T-helper 17 cell (primary cell): ENCODE data around the gene DCTN5. TPM values are rescaled to one million over a fixed set of nuclear protein-coding genes. Genes with fewer than 3 reads are reported as not detected.

Experiments used
- ATAC-seq: fragments of 150-1000 bp; cut with Tn5 transposase; 2 replicates; pipeline ENCODE4 v1.10.0; 2021; ENCODE audit warnings: mild to moderate bottlenecking, moderate library complexity
- DNase-seq, 3 donors: peaks; one replicate each; pipeline versions ENCODE4 v3.0.0 to v3.0.0-alpha.2; 2020 to 2021
- H3K9me3 ChIP-seq: one replicate; pipeline ENCODE4 v1.7.0; 2013; ENCODE audit warnings: low read length, mild to moderate bottlenecking; ENCODE audit not compliant: control insufficient read depth, poor library complexity, severe bottlenecking
- H3K27ac Mint-ChIP-seq: one replicate; pipeline ENCODE4 v1.8.0; 2022; ENCODE audit warnings: mild to moderate bottlenecking, moderate library complexity, mixed read lengths
- H3K27me3 Mint-ChIP-seq: one replicate; pipeline ENCODE4 v1.8.0; 2022; ENCODE audit warnings: mixed read lengths
- H3K36me3 Mint-ChIP-seq: one replicate; pipeline ENCODE4 v1.8.0; 2022; ENCODE audit warnings: low read depth, mixed read lengths
- H3K4me1 Mint-ChIP-seq: one replicate; pipeline ENCODE4 v1.8.0; 2022; ENCODE audit warnings: mild to moderate bottlenecking, mixed read lengths
- H3K4me3 Mint-ChIP-seq: one replicate; pipeline ENCODE4 v1.8.0; 2022; ENCODE audit warnings: mild to moderate bottlenecking, moderate library complexity, mixed read lengths
- total RNA-seq, 4 donors: library from RNA in 2 of 4; stranded (reverse) in 2 of 4; gene quantifications; one replicate each; pipeline ENCODE4 v1.2.3 and lab custom pipeline; 2022 to 2026

Gene DCTN5
- total RNA-seq, 2 donors from 2014 or later = 44.5 to 65.0 TPM

GRCh38 chr16:23670137-23670776 lies 29.0 kb downstream of the DCTN5 start:
- no peaks in the 10 kb centered on the region for H3K36me3 Mint-ChIP-seq
- H3K9me3 ChIP-seq = no peaks in the 10 kb centered on the region
- peaks cover 10% of the 10 kb centered on the region for H3K4me1 Mint-ChIP-seq
- DNase-seq (no peak), ATAC-seq (no peak)
- H3K27me3 Mint-ChIP-seq = no peaks in the 10 kb centered on the region
- H3K27ac Mint-ChIP-seq = no peak overlapping the region
- H3K4me3 Mint-ChIP-seq = no peak overlapping the region

GRCh38 chr16:23673971-23674614 lies 32.8 kb downstream of the DCTN5 start:
- DNase-seq = no peak
- Mint-ChIP-seq H3K27ac (no peak overlapping the region), H3K4me3 (no peak overlapping the region), H3K27me3 (no peaks in the 10 kb centered on the region), H3K36me3 (no peaks in the 10 kb centered on the region), H3K4me1 (peaks cover 18% of the 10 kb centered on the region)
- no peak for ATAC-seq
- H3K9me3 ChIP-seq = no peaks in the 10 kb centered on the region

GRCh38 chr16:23676924-23677480 lies 35.7 kb downstream of the DCTN5 start:
- ATAC-seq (no peak), DNase-seq (no peak)
- Mint-ChIP-seq H3K27me3 (no peaks in the 10 kb centered on the region), H3K27ac (no peak overlapping the region), H3K4me1 (peaks cover 18% of the 10 kb centered on the region), H3K4me3 (no peak overlapping the region), H3K36me3 (no peaks in the 10 kb centered on the region)
- H3K9me3 ChIP-seq = no peaks in the 10 kb centered on the region

- H3K9me3 ChIP-seq = no peaks in the 10 kb centered on the region
- no peaks in the 10 kb centered on the region for H3K27me3 Mint-ChIP-seq
- DNase-seq (peak; percentile 56 to 61 (median 58)), ATAC-seq (peak; percentile 98)
- no peaks in the 10 kb centered on the region for H3K36me3 Mint-ChIP-seq
- peaks cover 18% of the 10 kb centered on the region for H3K4me1 Mint-ChIP-seq
- H3K27ac Mint-ChIP-seq = peak within 1 kb of the TSS; percentile 43
- peak within 1 kb of the TSS; percentile 87 for H3K4me3 Mint-ChIP-seq
These were observed 37.4 kb downstream of the DCTN5 start, which contains the start of gene PLK1 for GRCh38 chr16:23678430-23679273. TSS of gene PLK1 (plus strand) at chr16:23678889. CDS start at chr16:23678933, 44 bp downstream.

- peak overlapping the region; percentile 43 for H3K27ac Mint-ChIP-seq
- H3K4me1 Mint-ChIP-seq = peaks cover 18% of the 10 kb centered on the region
- DNase-seq (no peak), ATAC-seq (no peak)
- H3K36me3 Mint-ChIP-seq = peaks cover 2% of the 10 kb centered on the region
- H3K9me3 ChIP-seq = no peaks in the 10 kb centered on the region
- H3K27me3 Mint-ChIP-seq = no peaks in the 10 kb centered on the region
- H3K4me3 Mint-ChIP-seq = peak overlapping the region; percentile 87
These were observed 38.2 kb downstream of the DCTN5 start for GRCh38 chr16:23679274-23679985.

GRCh38 chr16:23679986-23680336 lies 38.7 kb downstream of the DCTN5 start:
- H3K9me3 ChIP-seq = no peaks in the 10 kb centered on the region
- peaks cover 18% of the 10 kb centered on the region for H3K4me1 Mint-ChIP-seq
- DNase-seq = no peak
- no peaks in the 10 kb centered on the region for H3K27me3 Mint-ChIP-seq
- H3K27ac Mint-ChIP-seq = peak overlapping the region; percentile 43
- peak overlapping the region; percentile 87 for H3K4me3 Mint-ChIP-seq
- H3K36me3 Mint-ChIP-seq = peaks cover 2% of the 10 kb centered on the region
- no peak for ATAC-seq

GRCh38 chr16:23682181-23682580 lies 40.9 kb downstream of the DCTN5 start:
- DNase-seq (no peak), ATAC-seq (no peak)
- no peaks in the 10 kb centered on the region for H3K9me3 ChIP-seq
- peaks cover 2% of the 10 kb centered on the region for H3K36me3 Mint-ChIP-seq
- peaks cover 18% of the 10 kb centered on the region for H3K4me1 Mint-ChIP-seq
- no peak overlapping the region for H3K4me3 Mint-ChIP-seq
- H3K27ac Mint-ChIP-seq = peak overlapping the region; percentile 19
- H3K27me3 Mint-ChIP-seq = no peaks in the 10 kb centered on the region

- peaks cover 9% of the 10 kb centered on the region for H3K36me3 Mint-ChIP-seq
These were observed 42.2 kb downstream of the DCTN5 start for GRCh38 chr16:23683487-23683886.

GRCh38 chr16:23687034-23687808 lies 46.0 kb downstream of the DCTN5 start:
- ATAC-seq (no peak), DNase-seq (no peak)
- no peaks in the 10 kb centered on the region for H3K4me1 Mint-ChIP-seq
- H3K4me3 Mint-ChIP-seq = no peak overlapping the region
- H3K36me3 Mint-ChIP-seq = peaks cover 14% of the 10 kb centered on the region
- H3K27ac Mint-ChIP-seq = no peak overlapping the region
- H3K27me3 Mint-ChIP-seq = no peaks in the 10 kb centered on the region
- H3K9me3 ChIP-seq = no peaks in the 10 kb centered on the region

More at GRCh38 chr16:23683487-23683886, 42.2 kb downstream of the DCTN5 start:
- Mint-ChIP-seq H3K27me3 (no peaks in the 10 kb centered on the region), H3K4me3 (no peak overlapping the region), H3K4me1 (peaks cover 12% of the 10 kb centered on the region), H3K27ac (peak overlapping the region; percentile 57)
- H3K9me3 ChIP-seq = no peaks in the 10 kb centered on the region
- DNase-seq (no peak), ATAC-seq (no peak)

- no peak for ATAC-seq
- no peak overlapping the region for H3K4me3 Mint-ChIP-seq
- H3K9me3 ChIP-seq = no peaks in the 10 kb centered on the region
- H3K27me3 Mint-ChIP-seq = peaks cover 3% of the 10 kb centered on the region
- DNase-seq = no peak
- no peak overlapping the region for H3K27ac Mint-ChIP-seq
- H3K36me3 Mint-ChIP-seq = peaks cover 12% of the 10 kb centered on the region
- H3K4me1 Mint-ChIP-seq = peaks cover 3% of the 10 kb centered on the region
These were observed 48.3 kb downstream of the DCTN5 start for GRCh38 chr16:23689442-23690187.

GRCh38 chr16:23690771-23691482 lies 49.7 kb downstream of the DCTN5 start:
- ATAC-seq (no peak), DNase-seq (no peak)
- Mint-ChIP-seq H3K36me3 (peaks cover 12% of the 10 kb centered on the region), H3K4me3 (no peak overlapping the region), H3K27me3 (peaks cover 9% of the 10 kb centered on the region), H3K4me1 (peaks cover 6% of the 10 kb centered on the region), H3K27ac (no peak overlapping the region)
- no peaks in the 10 kb centered on the region for H3K9me3 ChIP-seq
